Measurements from ENCODE around the gene PON3. TPM values are rescaled to one million over a fixed set of nuclear protein-coding genes. Genes with fewer than 3 reads are reported as not detected.

PON3 gene
- total and polyA plus RNA-seq, 2 of the 4 experiments (the other 2 are of a cell fraction), result not detected

DNA sequence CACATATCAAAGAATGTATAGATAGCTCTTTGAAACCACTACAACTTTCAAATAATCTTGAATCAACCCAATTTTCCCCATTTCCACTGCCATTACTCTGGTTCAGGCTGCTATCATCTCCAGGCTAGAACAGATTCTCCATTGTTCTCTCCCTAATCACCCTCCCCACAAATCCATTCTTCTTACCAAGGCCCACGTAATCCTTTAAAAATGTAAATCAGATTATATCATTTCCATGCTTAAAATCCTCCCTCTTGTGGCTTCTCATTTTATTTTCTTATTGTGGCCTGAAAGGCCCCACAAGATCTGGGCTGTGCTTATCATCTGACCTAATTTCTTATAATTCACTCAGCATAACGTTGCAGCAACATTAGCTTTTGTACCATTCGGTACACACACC is 68.8 kb downstream of the PON3 start:
- no peak overlapping the region for H2BK120ac ChIP-seq (ENCODE audit: low read depth, low read length)
- H3K4me3 ChIP-seq (ENCODE audit: insufficient read depth, low read depth, low read length), result no peak overlapping the region
- H3K23ac ChIP-seq (ENCODE audit: low read depth, low read length), result no peak overlapping the region
- no peak overlapping the region for H2BK20ac ChIP-seq (ENCODE audit: low read depth, low read length)
- no peaks in the 10 kb centered on the region for H3K9me3 ChIP-seq (ENCODE audit: control insufficient read depth, insufficient read depth, low read length)
- POLR2A ChIA-PET (ENCODE audit: unreplicated experiment), result no interaction called here
- no peak overlapping the region for H3K14ac ChIP-seq (replicated peaks; ENCODE audit: low read depth, low read length)
- dilution Hi-C loops (cut with HindIII; ENCODE audit: low sequenced_read_pairs, unreplicated experiment), result no loop called here
- no peak overlapping the region for H2BK5ac ChIP-seq (ENCODE audit: low read depth, low read length, poor library complexity, severe bottlenecking)
- no peak overlapping the region for H3K18ac ChIP-seq (ENCODE audit: low read depth, low read length)
- no peaks in the 10 kb centered on the region for H3K4me1 ChIP-seq (ENCODE audit: control insufficient read depth, insufficient read depth, low read length)
- no peak overlapping the region for H2AK9ac ChIP-seq (replicated peaks; ENCODE audit: low read depth, low read length, poor library complexity)
- no peak overlapping the region for H3K9ac ChIP-seq (ENCODE audit: low read depth, low read length)
- no peak overlapping the region for H3K4me2 ChIP-seq (ENCODE audit: low read depth, low read length)
- H3K27me3 ChIP-seq (ENCODE audit: control insufficient read depth, insufficient read depth, low read length), result peaks cover 8% of the 10 kb centered on the region
- no peaks in the 10 kb centered on the region for H3K36me3 ChIP-seq (ENCODE audit: control insufficient read depth, insufficient read depth, low read length)
- BruUV-seq (replicated peaks), result no TSS peak
- no peak overlapping the region for H2AK5ac ChIP-seq (ENCODE audit: low read depth, low read length)
- WGBS, 2 experiments (ENCODE audit: extremely low coverage in 2 of 2, insufficient read length in 1 of 2), result 47 to 100% methylated on average over 1 to 3 of the region's 3 CpGs
- in situ Hi-C loops (cut with MboI; ENCODE audit: low sequenced_read_pairs), result no loop called here
- intact Hi-C loops (cut with micrococcal nuclease), result no loop called here
- CTCF ChIA-PET, result no interaction called here
- H3K4ac ChIP-seq (ENCODE audit: low read depth, low read length), result no peak overlapping the region
- H4K8ac ChIP-seq (ENCODE audit: low read depth in 2 of 2, low read length in 2 of 2), result no peak overlapping the region
- no peak overlapping the region for H3K27ac ChIP-seq (ENCODE audit: insufficient read depth, low read length)
- no peaks in the 10 kb centered on the region for H4K20me1 ChIP-seq (ENCODE audit: insufficient read depth, low read length)
- no peak overlapping the region for H4K5ac ChIP-seq (ENCODE audit: low read depth, low read length)
- no peak overlapping the region for H4K91ac ChIP-seq (ENCODE audit: insufficient read depth, low read depth, low read length)
- H3K56ac ChIP-seq (ENCODE audit: extremely low read depth, insufficient read depth, low read length), result no peak overlapping the region
- H3K9me1 ChIP-seq (ENCODE audit: insufficient read depth, low read length), result no peaks in the 10 kb centered on the region
- no peak for ATAC-seq (ENCODE audit: low read depth)
- no peaks in the 10 kb centered on the region for H3K79me1 ChIP-seq (ENCODE audit: low read depth in 1 of 2, low read length in 2 of 2)
- no peak overlapping the region for H2BK15ac ChIP-seq (ENCODE audit: low read depth, low read length)
- H2AFZ ChIP-seq (replicated peaks; ENCODE audit: low read length, poor library complexity), result no peak overlapping the region
- TF ChIP-seq MAZ (IDR thresholded peaks at IDR 0.05; ENCODE audit: borderline replicate concordance, low read depth, low read length), result no peak
- TF ChIP-seq MXI1 (IDR thresholded peaks at IDR 0.05; ENCODE audit: borderline replicate concordance, low read depth, low read length), result no peak
- TF ChIP-seq CEBPB (IDR thresholded peaks at IDR 0.05; ENCODE audit: low read depth, low read length), result no peak
- no peak for DNase-seq

Data from IMR-90 (cell line).